Umbilical cord (tissue), 2 donors: ENCODE results near the gene PITPNM2. TPM values are rescaled to one million over a fixed set of nuclear protein-coding genes. Genes with fewer than 3 reads are reported as not detected.

ENCODE experiments used
- DNase-seq: peaks from one replicate; pipeline ENCODE4 v3.0.0-alpha.2; 2015; ENCODE audit warnings: low spot score
- total RNA-seq: library from RNA; depleted of rRNA; stranded (reverse); fragments of >200 nt; gene quantifications from one replicate; pipeline ENCODE4 v1.2.3, GENCODE V29; 2014; ENCODE audit warnings: low replicate concordance; ENCODE audit not compliant: insufficient read depth

The PITPNM2 gene
- total RNA-seq, 1 donor from 2014 or later = 4.1 TPM

GRCh38 chr12:123143736-123144461 is 7.0 kb downstream of the PITPNM2 start:
- DNase-seq = no peak

DNA sequence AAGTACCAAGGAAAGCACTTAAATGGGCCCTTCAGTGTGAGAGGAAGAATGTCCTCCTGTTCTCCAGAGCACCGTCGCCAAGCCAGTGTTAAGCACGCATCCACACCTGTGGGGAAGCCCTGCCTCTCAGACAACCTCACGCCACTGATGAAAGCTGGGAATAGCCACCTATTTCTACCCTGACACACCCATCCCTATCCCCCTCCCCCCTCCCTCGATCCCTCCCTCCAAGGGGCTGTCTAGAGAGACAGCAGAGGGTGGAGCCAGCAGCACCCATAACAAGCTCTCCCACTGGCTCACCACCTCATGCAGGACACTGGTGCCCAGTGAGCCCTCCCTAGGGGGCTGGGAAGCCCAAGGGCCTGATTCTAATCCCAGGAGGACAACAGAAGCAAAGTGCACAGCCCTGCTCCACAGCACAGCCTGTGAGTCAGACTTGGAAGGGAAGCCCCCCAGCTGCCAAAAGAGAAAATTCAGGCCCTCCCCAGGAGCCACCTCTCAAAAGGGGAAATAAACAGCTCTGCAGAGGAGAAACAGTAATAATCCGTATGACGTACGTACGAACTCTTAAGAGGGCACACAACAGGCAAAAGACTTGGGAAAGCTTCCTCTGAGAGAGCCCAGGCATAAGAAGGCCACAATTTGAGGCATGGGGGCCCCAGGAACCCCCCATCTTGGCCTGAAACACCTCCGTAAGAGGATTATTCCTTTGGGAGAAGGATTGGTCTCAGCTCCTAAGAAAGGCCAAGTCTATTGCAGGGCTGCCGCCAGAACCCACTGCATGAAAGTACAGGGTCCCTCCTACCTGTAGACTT is 7.8 kb downstream of the PITPNM2 start:
- DNase-seq = no peak

GRCh38 chr12:123142518-123142840 is 8.4 kb downstream of the PITPNM2 start:
- DNase-seq = no peak

- peak; percentile 88 for DNase-seq
Observed at GRCh38 chr12:123141615-123142517, 9.0 kb downstream of the PITPNM2 start.

GRCh38 chr12:123140676-123141614 is 9.9 kb downstream of the PITPNM2 start:
- DNase-seq = no peak

DNA sequence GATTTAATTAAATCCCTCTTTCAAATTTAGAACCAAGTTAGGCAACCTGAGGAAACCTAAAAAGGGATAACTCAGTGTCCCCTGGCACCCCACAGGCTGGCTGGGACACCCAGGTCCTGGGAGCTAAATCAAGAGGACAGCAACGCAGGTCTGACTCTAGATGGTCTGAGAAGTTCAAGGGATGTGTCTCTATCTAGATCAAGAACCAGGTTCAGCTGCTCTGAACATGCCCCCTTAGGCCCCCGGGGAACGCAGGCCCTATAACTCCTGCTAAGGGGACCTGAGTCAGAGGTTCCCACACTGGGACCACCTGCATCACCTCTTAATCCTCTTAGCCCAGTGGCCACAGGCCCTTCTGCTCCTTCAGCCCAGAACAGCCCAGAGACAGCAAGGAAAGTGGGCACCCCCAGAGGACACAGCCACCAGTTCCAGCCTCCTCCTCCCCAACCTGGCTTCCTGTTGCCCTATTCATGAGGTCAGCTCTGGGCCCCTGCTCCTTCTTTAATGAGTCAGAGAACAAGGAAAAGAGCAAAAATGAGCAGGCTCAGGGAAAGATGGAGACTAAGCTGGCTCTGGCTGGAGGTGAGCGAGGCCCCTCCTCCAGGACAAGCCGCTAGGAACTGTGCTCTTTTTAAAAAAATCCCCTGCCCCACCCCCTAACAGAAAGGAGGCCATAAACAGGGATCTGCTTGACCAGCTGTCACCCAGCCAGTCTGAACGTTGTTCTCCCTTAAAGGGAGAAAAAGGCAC is 10.8 kb downstream of the PITPNM2 start:
- DNase-seq = peak; percentile 84

GRCh38 chr12:123135688-123136087 is 15.2 kb downstream of the PITPNM2 start:
- DNase-seq = no peak

DNA sequence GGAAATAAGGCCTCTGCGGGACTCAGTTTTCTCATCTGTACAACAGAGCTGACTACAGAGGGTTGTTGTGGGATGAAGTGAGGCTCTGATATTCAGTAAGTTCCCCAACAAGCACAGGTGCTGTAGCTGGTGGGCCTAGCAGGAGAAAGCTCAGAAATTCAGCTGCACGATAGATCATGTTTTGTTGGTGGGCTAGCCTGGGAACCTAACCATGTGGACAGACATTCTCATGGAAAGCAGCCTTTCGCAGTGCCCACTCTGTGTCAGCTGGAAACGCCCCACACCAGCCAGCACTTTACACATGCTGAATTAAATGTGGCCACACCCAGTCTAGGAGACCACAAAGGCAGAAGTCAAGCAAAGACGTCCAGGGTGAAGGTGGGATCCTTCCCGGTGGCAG is 16.1 kb downstream of the PITPNM2 start:
- DNase-seq = no peak

- peak; percentile 27 for DNase-seq
Observed at GRCh38 chr12:123134271-123134671, 16.6 kb downstream of the PITPNM2 start.

DNA sequence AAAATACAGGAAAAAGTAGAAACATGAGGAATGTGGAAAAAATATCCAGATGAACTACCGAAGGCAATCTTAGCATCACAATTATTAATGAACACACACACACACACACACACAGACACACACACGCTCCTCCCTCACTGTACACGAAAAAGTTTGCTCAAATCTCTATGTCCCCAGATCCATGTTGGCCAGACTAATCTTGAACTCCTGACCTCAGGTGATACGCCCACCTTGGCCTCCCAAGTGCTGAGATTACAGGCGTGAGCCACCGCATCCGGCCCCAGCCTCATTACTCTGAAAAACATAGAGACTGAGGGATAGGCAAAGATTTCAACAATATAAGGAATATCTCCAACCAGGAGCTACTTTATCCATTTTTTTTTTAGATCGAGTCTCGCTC is 17.2 kb downstream of the PITPNM2 start:
- no peak for DNase-seq

- DNase-seq = no peak
Observed at GRCh38 chr12:123132951-123133619, 17.8 kb downstream of the PITPNM2 start.

DNA sequence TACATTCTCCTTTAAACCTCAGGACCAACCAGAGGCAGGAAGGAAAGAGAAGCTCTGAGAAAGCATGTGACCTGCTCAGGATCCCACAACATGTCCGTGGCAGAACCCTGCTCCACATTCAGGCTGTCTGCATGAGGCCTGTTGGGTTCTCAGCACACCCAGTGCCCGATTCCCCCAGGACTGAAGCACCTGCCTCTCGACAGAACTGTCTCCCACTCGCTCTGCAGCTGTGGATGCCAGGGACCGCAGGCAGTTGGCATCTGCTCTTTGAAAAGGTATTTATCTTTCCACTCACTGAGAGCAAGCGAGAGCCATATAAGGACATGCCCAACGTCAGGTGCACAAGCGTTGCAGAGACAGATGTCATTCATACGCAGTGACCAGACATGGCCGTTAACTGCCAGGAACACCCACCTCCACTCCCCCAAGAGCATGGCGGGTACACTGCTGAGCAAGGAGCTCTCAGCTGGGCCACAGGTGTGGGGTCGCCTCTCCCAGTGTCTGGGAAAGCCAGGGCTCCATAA is 18.9 kb downstream of the PITPNM2 start:
- no peak for DNase-seq

GRCh38 chr12:123131291-123131832 is 19.5 kb downstream of the PITPNM2 start:
- no peak for DNase-seq

DNA sequence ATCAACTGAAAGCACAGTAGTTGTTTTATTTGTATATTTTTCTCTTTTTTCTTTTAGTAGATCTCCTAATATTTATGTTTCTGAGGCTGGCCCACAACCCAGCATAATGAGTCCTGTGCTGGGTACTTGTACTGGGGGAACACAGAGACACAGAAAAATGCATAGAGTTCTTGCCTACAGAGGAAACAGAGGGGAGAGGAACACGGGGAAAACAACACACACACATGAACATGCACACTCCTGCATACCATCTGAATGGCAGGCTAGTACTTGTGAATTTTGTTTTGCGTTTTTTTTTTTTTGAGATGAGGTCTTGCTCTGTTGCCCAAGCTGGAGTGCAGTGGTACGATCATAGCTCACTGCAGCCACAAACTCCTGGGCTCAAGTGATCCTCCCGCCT is 21.3 kb downstream of the PITPNM2 start:
- no peak for DNase-seq

DNA sequence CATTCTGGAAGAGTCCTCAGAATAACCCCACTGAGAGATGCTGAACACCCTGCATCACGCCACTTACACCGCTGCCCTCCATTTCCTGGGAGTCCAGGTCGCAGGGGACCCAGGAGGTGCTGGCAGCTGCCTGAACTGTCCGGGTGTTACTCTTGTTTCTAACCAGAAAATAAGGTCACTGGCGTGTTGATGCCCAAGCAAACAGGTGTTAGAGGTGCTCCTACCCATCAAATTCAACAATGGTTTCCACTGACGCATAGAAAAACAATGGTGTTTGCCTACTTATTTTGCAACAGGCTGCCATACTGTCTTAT is 23.8 kb downstream of the PITPNM2 start:
- DNase-seq = no peak

DNA sequence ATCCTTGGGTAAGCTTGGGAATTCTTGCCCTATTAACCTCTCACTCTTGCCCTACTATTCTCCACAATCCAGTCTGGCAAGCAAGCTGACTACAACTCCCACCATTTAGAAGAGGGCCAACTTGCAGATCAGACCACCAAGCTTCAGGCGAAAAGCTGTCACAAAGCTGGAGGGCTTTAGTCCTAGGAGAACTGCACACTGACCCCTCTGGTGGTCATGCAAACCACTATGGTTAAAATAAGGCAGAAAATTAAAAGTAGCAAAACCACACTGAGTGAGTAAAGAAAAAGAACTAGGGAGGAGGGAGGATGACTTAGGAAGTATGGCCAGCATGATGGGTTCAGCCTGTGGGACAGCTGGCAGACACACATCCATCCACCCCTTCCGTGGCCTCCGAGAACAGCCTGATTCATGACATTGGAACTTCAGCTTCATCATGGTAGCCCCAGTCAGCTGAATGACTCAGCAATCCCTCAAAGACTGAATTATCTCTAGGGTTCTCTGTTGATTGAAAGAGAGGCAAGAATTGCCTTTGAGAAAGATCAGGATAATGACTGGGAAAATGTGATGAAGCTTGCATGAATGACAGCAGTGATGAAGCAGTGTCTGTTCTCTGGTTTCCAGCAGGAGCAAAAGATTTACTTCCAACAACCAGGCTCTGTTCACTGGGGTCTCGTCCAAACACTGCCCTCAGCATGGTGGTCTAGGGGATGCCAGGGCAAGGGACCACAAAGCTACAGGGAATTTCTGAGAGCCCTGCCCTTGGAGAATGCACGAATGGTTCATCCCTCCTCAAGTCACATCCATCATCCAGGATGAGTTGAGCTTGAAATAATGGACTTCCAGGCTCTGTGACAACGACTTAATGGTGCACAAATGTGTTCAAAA is 24.4 kb downstream of the PITPNM2 start:
- peak; percentile 88 for DNase-seq

- DNase-seq = no peak
Observed at GRCh38 chr12:123122626-123123025, 28.3 kb downstream of the PITPNM2 start.

- DNase-seq = no peak
Observed at GRCh38 chr12:123121670-123122069, 29.2 kb downstream of the PITPNM2 start.
